GM23248 (cell line): ENCODE measurements around the gene RCBTB1.

Experiments
- EZH2 ChIP-seq: fragments of 200-600 bp; sonication (generic); IDR thresholded peaks from 2 replicates; pipeline ENCODE4 v1.6.1; 2018; ENCODE audit warnings: antibody characterized with exemption, mild to moderate bottlenecking; ENCODE audit not compliant: insufficient read depth, poor library complexity, severe bottlenecking
- EZH2phosphoT487 ChIP-seq: fragments of 200-600 bp; sonication (generic); IDR thresholded peaks from 2 replicates; pipeline ENCODE4 v1.6.1; 2018; ENCODE audit warnings: antibody characterized with exemption, moderate library complexity, mild to moderate bottlenecking, low read depth; ENCODE audit not compliant: insufficient read depth

GRCh38 chr13:49610176-49610575 is 24.8 kb upstream of the RCBTB1 start:
- TF ChIP-seq EZH2, result no peak
- TF ChIP-seq EZH2phosphoT487, result no peak
